GM18520 (cell line): ENCODE results near the gene RASSF3.
"Not testable (repeated sequence)": the region's sequence is repeated elsewhere in the genome, so short reads cannot be mapped to it uniquely, and the experiment has no call there.

ENCODE experiments used
- ATAC-seq: cut with Tn5 transposase; IDR thresholded peaks from one replicate; pipeline ENCODE4 v1.9.1; 2021; ENCODE audit not compliant: unreplicated experiment

RASSF3 gene

DNA sequence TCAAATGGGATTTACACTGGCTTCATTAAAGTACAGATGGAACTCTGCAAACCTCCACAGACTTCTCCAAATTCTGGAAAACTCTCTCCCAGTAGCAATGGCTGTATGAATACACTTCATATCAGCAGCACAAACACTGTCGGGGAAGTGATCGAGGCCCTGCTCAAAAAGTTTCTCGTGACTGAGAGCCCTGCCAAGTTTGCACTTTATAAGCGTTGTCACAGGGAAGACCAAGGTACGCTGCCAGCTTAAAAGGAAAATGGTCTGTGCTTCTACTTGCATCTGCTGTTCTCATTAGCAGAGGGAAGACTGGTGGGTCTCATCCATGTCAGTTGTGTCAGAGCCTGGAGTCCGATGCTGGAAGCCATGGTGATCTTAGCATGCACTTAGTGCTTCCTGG lies 77.9 kb downstream of the RASSF3 start:
- no peak for ATAC-seq

DNA sequence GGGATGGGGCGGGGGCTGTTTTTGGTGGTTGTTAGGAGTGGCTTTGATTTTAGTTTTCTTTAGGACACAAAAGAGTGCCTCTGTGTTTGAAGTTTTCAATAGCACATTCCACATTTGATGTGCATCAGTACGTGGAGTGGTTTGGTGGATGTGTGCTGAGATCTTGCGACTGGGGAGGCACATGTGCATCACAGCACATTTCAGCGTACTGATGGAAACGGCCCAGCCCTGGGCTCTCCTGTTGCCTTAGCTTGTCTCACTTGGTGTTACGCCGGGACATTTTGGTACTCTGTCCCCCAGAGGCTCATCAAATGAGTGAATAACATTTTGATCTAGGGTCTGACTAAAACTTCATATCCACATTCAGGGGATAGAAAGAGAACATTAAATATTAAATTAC lies 78.4 kb downstream of the RASSF3 start:
- no peak for ATAC-seq

DNA sequence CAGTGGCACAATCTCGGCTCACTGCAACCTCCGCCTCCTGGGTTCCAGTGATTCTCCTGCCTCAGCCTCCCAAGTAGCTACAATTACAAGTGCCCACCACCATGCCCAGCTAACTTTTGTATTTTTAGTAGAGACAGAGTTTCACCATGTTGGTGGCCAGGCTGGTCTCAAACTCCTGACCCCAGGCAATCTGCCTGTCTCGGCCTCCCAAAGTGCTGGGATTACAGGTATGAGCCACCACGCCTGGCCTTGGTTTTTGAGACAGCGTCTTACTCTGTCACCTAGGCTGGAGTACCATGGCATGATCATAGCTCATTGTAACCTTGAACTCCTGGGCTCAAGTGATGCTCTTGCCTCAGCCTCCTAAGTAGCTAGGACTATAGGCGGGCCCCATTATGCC lies 79.9 kb downstream of the RASSF3 start:
- ATAC-seq, result not testable (repeated sequence)

DNA sequence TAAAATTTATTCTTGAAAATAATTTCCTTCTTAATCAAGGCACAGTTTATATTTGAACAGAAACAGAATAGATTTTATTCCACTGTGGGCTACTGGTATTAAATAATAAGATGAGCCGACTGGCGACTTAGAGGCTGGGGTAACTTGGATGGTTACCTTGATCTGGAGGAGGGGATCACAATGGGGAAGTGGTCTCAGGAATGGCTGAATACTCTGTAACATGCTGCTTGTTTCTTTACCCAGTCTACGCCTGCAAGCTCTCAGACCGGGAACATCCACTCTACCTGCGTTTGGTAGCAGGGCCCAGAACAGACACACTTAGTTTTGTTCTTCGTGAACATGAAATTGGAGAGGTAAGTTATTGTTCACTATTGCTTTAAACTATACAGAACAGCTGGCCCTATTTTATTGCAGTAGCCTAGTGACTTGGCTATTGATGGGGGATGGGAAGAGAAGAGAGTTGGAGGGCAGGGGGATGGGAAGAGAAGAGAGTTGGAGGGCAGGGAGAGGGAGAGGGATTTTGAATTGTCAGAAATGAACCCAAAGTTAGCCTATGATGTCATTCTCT lies 81.0 kb downstream of the RASSF3 start:
- ATAC-seq, result no peak

DNA sequence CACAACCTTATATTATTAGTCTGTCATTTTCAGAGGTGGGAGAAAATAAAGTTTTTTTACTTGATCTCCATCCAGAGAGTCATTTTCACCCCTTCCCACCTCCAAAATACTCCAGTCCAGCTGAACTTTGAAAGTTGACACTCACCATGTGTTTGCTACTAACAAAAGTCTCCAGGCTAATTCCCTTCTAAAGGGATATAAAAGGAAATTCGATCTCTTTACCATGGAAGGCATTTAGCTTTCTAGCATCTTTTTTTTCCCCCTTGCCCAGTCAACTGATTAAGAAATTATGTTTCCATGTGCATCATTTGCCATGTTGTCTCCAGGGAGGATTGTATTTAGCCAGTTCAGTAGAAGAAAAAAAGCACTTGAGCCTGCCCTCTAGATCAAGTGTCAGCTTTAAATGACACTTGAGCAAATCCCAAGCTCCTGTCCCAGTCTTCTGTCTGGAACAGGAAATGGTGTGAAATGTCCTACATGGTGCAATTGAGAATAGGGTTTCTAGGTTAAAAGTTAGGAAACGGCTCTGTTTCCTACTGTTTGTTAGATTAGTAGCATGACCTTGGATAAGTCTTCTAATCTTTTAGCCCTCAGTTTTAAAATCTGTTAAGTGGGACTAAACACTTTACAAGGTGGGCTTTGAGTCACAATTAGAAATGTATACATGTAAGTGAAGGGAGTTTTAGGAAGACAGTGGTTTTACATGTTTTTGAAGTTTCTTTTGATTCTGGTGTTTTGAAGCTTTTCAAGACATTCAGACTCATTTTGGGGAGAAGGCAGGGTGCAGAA lies 81.7 kb downstream of the RASSF3 start:
- no peak for ATAC-seq

DNA sequence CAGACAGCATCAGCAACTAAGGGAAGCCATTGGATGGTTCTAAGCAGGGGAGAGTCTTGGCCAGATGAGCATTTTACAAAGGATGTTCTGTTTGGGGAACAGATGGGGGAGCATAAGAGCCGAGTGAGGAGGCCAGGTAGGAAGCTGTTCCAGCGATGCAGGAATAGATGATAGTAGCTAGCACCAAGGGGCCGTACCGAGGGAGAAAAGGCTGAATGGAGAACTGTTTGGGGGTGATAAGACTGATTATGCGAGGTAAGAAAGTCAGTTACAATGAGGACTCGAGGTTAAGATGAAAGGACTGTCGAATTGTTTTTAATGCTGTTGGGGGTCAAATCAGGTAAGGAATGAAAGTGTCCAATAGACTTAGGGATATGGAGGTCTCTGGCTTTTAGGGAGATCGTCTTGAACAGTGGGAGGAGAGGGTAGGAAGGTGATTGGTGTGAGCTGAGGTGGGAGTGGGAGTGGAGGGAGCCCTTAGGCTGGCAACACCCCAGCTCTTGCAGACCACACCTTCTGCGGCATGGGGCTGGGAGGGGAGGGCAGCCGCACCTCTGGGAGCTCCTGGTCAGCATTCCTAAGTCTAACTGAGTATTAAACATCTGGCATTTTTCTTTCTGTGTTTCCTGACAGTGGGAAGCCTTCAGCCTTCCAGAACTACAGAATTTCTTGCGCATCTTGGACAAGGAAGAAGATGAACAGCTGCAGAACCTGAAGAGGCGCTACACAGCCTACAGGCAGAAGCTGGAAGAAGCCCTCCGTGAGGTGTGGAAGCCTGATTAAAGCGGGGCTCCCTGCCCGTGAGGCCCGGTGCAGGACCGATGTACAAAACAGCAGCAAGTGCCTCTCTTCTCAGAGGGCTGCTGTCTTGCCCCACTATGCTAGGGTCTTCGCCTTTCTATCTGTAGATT lies 84.1 kb downstream of the RASSF3 start:
- no peak for ATAC-seq

DNA sequence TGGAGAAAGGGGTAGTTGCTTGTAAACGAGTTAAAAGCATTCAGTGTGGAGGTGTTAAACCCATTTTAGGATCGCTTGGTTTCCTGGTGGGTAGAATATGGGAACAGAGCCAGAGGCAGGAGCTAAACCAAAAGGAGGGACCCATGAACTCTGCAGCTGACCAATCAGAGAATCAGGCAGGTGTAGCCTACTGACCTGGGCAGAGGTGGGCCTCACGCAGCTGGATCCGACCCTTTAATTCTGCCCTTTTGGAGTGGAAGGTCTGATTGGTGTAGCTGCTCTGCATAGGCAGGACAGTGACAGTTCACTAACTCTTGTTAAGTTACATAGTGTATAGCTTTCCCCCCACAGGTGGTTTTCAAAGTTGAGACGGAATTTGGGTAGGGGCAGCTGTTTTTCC lies 85.3 kb downstream of the RASSF3 start:
- ATAC-seq, result no peak

DNA sequence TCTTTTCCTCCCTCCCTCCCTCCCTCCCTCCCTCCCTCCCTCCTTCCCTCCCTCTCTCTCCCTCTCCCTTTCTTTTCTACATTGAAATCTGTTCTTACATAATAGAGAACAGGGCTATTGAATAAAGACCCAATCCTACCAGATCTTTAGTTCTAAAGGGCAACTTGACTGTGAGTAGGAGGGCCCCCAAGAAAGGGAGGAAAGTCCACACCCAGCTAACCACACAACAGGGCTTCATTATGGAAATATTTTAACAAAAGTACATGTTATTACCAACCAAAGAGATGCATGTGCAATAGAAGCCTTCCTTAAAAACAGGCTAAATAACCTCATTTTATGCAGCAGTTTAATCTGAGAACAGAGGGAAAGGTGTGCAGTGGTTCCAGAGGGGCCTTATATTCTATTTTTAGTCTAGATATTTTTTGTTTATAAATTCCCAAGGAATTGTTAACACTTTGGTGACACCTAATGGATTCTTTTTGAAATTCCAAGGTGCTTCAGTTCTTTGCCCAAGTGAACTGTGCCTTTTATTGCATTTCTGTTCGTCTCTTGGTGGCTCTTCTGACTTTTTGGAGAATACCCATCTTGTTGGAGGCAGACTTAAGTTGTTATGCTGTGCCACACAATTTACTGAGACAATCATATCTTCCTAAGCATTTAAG lies 85.9 kb downstream of the RASSF3 start:
- no peak for ATAC-seq

DNA sequence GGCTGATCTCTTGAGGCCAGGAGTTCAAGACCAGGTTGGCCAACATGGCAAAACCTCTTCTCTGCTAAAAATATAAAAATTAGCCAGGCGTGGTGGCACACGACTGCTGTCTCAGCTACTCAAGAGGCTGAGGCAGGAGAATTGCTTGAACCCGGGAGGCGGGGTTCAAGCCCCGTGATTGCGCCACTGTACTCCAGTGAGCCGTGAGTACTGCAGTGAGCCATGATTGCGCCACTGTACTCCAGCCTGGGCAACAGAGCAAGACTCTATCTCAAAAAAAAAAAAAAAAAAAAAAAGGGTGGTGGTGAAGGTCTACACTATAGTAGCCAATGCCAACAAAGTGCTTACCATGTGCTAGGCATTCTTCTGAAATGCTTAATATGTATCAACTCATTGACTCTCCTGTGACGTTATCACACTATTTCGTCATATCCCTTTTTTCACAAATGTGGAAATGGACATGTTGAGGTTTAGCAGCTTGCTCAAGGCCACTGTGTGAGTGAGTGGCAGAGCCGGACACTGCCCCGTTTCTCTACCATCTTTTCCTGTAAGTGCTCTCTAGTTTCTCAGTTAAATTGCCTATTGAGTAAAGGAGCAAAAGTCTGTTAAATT lies 89.3 kb downstream of the RASSF3 start:
- ATAC-seq, result no peak

DNA sequence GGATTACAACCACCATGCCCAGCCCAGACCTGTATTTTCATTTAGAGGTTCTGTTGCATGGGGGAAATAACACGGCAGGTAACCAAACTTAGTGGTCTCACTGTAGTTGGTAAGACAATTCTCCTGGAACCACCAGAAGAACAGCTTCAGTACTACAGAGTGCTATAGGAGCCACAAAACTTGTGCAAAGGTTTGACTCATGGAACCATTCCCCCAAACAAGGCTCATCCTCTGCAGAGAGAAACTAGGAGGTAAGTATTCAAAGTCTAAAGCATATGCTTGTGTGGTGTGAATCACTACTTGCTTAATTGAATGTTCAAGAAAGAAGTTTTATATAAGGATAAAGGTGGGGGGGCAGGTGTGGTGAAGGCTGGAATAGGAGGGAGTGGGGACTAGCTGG lies 90.2 kb downstream of the RASSF3 start:
- ATAC-seq, result no peak

DNA sequence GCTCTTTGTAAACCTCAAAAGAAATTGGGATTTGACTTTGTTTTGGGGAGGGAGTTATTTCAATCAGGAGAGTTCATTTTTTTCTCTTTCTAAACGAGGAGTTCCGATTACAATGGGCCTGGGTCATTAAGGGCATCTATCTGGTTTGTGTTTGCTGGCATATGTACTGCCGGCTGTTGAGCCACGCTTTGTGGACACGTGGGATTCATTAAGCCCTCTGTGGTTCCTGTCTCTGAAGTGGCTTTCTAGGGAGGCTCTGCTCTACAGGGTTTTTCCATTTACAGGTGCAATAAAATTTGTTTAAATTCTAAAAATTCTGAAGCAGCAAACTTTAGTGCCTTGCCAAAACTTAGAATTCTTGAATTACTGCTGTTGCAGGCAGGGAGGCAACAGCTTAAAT lies 91.0 kb downstream of the RASSF3 start:
- no peak for ATAC-seq

DNA sequence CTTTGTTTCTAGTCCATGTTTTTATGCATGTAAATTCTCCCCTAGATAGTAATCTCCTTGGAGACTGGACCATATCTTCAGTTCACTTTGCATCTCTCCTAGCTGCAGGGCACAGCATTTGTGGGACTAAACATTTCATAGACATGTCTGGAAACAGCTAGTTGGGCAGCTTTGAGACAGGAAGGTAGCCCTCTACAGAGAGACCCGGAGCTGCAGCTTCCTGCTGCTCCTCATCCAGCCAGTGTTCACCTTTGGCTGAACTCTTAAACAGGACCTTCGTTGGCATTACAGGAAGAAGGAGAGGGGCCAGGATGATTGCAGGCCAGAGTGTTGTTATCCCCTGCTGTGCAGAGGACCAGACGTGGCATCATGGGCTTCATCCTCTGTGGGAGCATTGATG lies 96.0 kb downstream of the RASSF3 start:
- no peak for ATAC-seq

DNA sequence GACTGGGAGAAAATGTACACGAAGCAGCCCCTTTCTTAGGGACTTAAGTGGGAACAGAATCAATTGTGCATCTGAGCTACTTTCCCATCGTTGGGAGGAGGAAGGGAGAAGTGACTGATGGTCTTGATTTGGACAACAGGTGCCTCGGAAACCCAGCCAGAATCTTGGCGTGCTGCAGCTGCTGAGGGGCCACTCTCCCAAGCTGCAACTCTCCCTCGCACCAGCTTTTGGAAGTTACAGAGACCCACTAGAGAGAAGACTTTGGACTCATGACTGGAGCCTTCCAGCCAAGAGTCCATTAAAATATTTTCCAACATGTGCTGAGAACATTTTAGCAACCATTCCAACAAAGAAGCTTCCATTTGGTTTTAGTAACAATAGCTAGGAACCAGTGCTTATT lies 96.6 kb downstream of the RASSF3 start:
- ATAC-seq, result no peak

DNA sequence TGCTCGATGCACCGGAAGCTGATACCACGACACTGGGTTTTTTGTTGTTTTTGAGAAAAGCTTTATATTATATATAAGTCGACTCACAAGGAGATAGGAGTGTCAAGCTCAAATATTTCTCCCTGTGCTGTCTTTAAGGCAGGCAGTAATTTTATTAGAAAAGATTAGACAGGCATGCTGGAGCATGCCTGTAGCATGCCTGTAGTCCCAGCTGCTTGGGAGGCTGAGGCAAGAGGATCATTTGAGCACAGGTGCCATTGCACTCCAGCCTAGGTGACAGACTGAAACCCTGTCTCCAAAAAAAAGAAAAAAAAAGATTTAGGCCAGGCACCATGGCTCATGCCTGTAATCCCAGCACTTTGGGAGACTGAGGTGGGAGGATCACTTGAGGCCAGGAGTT lies 97.1 kb downstream of the RASSF3 start:
- no peak for ATAC-seq

DNA sequence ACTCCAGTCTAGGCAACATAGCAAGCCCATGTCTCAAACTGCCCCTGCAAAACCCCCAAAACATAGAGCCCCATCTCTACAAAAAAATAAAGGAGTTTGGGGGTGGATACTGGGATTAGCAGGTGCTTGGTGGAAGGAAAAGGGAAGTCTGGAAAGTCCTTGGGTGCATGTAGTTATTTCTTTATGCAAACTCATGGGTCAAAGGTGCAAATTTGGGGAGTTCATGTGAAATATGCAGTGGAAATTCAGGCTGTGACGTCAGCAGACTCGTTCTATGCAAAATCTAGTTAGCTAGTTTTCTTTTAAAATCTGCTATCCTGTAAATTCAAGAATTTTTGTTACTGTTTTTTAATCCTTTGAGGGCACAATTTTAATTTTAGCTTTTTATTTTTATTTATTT lies 97.6 kb downstream of the RASSF3 start:
- ATAC-seq, result no peak

DNA sequence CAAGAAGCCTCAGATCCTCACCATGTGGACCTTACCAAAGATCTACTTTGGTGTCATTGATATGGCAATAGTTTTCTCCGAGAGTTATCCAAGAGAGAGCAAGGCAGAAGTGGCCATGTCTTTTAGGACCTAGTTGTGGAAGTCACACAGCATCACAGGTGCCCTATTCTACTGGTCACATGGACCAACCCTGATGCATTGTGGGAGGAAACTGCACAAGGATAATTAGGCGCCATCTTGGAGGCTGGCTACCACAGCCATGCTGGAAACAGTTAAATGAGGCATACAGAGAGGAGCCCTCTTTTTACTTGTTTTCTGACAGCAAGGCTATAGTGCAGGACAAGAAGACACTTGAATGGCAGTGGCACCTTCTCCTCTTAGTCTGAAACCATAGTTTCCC lies 99.1 kb downstream of the RASSF3 start:
- ATAC-seq, result no peak

DNA sequence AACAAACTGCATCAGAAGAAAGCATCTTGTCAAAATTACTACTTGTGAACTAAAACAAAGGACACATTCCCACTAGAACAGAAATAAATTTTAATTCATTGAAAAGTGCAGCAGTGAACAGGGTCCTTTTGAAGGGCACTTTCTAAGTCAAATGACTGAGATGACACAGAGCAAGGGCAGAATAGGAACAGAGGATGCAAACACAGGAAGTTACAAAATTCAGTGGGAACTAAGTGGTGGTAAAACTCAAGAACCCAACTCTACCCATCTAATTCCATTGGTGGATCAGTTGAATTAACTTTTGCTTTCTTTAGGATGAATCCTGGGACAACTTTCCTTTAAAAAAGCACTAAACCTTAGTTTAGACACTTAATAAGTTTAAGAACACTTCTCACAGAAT lies 103.1 kb downstream of the RASSF3 start:
- no peak for ATAC-seq

DNA sequence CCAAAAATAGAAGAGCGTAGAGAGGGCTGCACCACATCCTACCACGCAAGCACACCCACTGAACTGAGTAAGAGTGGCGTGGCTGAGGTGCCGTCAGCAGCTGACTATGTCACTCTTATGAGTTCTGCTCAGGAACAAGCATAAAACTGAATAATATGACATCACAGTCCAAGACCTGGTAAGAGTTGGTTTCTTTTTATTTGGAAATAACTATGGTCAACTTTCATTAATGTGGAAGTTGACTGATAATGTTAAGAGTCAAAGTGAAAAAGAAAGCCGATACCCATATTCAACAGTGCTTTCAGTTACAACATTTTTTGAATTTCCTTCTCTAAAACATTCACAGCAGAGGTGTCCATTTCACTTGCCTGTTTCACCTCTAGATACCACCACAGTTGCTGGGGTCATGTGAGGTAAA lies 104.3 kb downstream of the RASSF3 start:
- ATAC-seq, result peak; percentile 77

DNA sequence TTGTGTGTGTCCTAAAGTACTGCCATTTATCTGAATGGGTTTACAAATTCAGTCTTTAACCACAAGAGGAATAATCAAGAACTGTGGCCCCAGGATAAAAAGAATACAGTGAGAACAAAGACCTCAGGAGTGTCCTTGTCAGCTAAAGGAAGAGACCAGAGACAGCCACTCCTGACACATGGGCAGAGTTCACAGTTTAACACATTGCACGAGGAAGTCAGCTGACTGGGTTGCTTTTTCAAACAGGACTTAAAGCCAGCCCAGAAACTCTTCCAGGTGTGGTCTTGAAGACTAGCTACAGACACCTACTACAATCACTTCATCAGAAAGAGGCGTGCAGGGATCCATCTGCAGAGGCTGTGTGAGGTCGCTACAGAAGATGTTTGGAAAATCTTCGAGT lies 106.1 kb downstream of the RASSF3 start:
- no peak for ATAC-seq

DNA sequence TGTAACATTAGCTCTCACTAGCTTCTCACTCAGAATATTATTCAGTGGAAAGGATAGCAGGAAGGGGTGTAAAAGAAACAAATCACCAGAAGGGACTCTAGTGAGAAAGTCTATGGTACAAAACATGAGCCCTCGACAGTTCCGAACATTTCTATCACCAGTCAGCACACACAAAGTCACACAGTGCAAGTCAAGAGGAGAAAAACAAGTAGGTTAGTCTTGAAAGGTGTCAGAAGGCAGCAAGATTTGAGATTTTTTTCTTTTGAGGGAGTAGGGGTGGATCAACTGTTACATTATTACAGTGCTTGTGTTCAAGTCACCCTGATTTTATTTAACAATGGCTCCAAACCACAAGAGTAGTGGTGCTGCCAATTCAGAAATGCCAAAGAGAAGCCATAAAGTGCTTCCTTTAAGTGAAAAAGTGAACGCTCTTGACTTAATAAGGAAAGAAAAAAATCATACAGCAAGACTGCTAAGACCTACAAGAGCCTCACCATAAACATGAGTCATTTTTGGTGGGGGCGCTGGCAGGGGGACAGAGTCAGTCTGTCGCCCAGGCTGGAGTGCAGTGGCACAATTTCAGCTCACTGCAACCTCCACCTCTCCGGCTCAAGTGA lies 106.7 kb downstream of the RASSF3 start:
- no peak for ATAC-seq

DNA sequence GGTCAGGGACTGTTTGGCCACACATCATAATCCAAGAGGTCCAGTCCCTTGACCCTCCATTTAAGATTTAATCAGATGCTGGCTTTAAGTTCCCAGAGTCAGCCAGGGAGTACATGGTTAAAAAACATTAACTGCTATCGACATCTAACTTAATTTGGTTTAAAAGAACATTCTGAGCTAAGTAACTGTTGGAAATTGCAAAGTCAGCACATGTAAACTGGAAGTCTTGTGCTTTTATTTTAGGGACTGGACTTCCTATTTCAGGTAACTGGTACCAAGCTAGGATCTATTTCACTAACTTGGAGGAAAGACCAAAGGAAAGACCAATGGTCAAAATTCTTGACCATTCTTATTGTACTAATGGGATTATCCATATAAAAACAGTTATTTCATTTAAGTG lies 108.4 kb downstream of the RASSF3 start:
- no peak for ATAC-seq
